LNCaP clone FGC (cell line): ENCODE measurements around the gene BFSP1.

Experiments used
- DNase-seq: peaks from one replicate; pipeline ENCODE4 v3.0.0-alpha.2; 2011; ENCODE audit warnings: low read depth
- H3K4me3 ChIP-seq: 2 replicates; pipeline ENCODE4 v1.5.1; 2011; ENCODE audit warnings: mild to moderate bottlenecking, low read depth, low read length, control low read depth
- CTCF ChIP-seq: IDR thresholded peaks from 2 replicates; pipeline ENCODE4 v1.5.1; 2012; ENCODE audit warnings: mild to moderate bottlenecking; ENCODE audit not compliant: control insufficient read depth, insufficient read depth; ENCODE audit errors: extremely low read depth

Gene BFSP1

GRCh38 chr20:17530716-17531664 lies at the start of gene BFSP1:
Gene BFSP1 (minus strand): TSS chr20:17531379. CDS start chr20:17531329, 50 bp downstream.
- no peak for TF ChIP-seq CTCF
- DNase-seq, result no peak
- H3K4me3 ChIP-seq, result no peak within 1 kb of the TSS

DNA sequence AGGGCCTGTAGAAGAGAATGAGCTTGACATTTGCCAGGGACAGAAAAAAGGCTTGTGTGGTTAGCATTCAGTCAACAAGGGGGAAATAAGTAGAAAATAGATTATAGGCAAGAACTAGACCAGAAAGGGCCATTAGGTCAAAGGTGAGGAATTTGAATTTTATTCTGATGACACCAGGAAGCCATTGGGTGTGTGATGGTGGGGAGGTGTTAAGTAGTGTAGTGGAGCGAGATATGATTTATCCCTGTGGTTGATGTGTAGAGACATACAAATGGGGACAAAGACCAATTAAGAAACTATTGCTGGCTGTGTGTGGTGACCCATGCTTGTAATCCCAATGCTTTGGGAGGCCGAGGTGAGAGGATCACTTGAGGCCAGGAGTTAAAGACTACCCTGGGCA lies 49.7 kb upstream of the BFSP1 start:
- DNase-seq, result no peak
- TF ChIP-seq CTCF, result no peak
- H3K4me3 ChIP-seq, result no peak overlapping the region

GRCh38 chr20:17579369-17580039 lies 48.3 kb upstream of the BFSP1 start:
- TF ChIP-seq CTCF, result no peak
- DNase-seq, result no peak
- H3K4me3 ChIP-seq, result no peak overlapping the region

GRCh38 chr20:17576215-17576614 lies 45.0 kb upstream of the BFSP1 start:
- no peak overlapping the region for H3K4me3 ChIP-seq
- DNase-seq, result no peak
- no peak for TF ChIP-seq CTCF

DNA sequence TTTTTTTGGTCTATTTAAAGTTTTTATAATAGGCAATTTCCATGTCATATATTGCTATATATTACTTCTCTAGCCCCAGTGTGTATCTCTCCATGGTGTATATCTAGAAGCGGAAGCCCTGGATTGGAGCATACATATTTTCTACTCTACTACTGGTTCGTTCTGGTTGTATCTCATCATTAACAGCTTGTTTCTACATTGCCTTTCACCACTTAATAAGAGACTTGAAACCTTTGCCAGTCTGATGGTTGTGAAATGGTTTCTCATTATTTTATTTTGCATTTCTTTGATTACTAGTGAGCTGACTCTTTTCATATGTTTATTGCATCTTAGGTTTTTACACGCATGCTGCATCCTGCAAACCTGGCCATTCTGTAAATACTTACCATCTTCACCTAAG lies 42.3 kb upstream of the BFSP1 start:
- no peak overlapping the region for H3K4me3 ChIP-seq
- no peak for TF ChIP-seq CTCF
- no peak for DNase-seq

DNA sequence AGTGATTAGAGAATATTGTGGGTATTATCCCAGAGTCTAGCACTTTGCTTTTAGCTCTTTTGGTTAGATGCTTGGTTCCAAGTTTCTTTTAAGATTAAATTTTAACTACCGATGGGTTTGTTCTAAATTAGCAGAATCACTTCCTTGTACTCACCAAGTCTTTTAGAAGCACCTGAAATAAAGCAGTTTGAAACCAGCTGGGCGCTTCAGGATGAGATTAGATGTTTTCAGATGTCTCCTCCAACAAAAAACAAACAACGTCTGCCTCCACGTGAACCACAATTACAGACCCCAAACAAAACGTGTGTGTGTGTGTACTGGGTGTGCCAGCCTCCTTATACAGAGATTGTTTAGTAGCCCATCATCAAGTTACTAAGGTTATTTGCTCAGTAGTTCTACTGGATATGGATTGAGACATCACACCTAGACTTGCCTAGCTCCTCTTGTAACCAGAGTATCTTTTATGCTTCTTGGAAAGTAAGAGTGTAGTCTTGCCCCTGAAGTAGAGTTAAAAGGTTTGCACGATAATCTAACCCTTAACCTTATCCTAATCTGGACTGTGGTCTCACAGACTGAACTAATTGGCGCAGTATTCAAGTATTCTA lies 41.0 kb upstream of the BFSP1 start:
- TF ChIP-seq CTCF, result no peak
- peak overlapping the region; percentile 87; the same call in 1 of the 2 replicates for H3K4me3 ChIP-seq
- no peak for DNase-seq
